ENCODE data around the gene REXO5. TPM values are rescaled to one million over a fixed set of nuclear protein-coding genes. Genes with fewer than 3 reads are reported as not detected.

Gene REXO5
- polyA plus RNA-seq, 1 donor from 2014 or later = not detected

DNA sequence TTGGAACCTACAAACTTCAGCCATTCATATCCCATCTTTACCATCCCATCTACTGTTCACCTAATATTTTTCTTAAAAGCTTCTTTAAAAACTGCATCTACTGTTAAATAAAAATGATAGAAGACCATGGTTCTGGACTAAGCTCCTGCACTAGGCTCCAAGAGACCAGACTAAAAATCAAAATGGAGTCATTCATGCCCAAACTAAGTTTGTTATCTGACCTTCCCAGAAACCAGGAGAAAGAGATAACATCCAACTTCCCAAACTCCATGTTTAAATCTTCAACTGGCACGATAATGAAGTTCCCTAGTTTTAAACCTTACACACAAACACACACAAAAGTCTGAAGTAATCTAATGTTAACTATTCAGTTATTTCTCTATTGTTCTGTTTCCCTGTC lies 80.0 kb downstream of the REXO5 start:
- Mint-ChIP-seq H3K4me1 (peaks cover 2 to 4% (median 2%) of the 10 kb centered on the region in 3 donors), H3K27me3 (no peaks in the 10 kb centered on the region), H3K27ac (no peak overlapping the region), H3K4me3 (no peak overlapping the region), H3K9me3 (no peaks in the 10 kb centered on the region), H3K36me3 (peaks cover 3% of the 10 kb centered on the region)

DNA sequence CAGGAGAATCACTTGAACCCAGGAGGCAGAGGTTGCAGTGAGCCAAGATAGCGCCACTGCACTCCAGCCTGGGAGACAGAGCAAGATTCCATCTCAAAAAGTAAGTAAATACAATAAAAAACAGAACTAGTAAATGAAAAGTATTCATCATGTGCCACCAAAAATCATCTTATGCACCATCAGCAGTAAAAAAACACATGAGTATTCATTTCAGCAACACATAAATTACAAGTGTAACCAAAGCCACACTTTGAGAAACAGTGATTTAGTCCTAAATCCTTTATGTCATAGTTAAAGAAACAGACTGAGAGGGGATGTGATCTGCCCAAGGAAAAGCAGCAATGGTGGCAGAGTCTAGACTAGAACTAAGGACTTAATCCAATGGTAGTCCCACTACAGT lies 80.9 kb downstream of the REXO5 start:
- no peaks in the 10 kb centered on the region for H3K27me3 Mint-ChIP-seq
- H3K9me3 Mint-ChIP-seq = no peaks in the 10 kb centered on the region
- peaks cover 6% of the 10 kb centered on the region for H3K36me3 Mint-ChIP-seq
- H3K4me1 Mint-ChIP-seq = peaks cover 2 to 4% (median 2%) of the 10 kb centered on the region in 3 donors
- peak overlapping the region in 1 of 3 donors; percentile 32 for H3K27ac Mint-ChIP-seq
- H3K4me3 Mint-ChIP-seq = no peak overlapping the region

DNA sequence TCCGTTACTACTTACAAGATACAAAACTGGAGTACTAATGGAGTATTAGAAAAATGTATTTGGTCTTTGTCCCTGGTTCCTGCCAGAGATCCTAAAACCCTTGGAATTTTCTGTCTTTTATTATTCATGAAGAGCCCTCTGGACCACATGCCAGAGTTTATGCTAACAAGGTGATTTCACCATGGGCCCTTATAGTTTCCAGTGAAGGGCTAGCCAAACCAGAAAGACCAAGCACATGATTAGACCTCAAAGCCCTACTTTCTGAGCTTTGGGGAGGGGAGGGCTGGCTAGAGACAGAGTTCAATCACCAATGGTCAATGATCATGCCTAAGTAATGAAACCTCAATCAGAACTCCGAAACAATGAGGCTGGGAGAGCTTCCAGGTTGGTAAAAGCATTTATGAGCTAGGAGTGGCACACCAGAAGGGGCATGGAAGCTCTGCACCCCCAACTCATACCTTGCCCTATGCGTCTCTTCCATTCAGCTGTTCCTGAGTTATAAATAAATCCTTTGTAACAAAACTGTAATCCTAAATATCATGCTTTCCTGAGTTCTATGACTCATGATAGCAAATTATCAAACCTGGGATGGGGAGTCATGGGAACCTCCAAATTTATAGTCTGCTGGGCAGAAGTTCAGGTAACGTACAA lies 83.4 kb downstream of the REXO5 start:
- Mint-ChIP-seq H3K36me3 (peaks cover 9% of the 10 kb centered on the region), H3K27me3 (no peaks in the 10 kb centered on the region), H3K27ac (no peak overlapping the region), H3K4me3 (no peak overlapping the region), H3K4me1 (peaks cover 0 to 7% (median 0%) of the 10 kb centered on the region in 3 donors), H3K9me3 (no peaks in the 10 kb centered on the region)

DNA sequence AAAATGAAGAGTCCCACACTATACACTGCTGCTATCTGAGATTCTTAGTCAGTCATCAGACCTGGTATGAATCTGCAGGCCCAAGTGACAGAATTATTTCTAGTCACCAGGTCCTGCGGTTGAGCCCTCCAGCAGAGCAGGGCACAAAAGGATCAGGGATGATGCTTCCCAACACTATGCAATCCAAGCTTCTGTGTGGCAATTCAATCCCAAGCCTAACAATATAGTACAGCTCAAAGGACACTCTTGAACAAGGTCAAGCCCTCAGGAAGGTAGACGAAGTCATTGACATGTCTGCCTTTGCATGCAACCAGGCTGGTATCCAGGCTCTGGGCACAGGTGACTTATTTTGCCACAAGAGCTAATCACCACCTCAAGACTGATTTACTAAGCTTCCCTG lies 88.1 kb downstream of the REXO5 start:
- Mint-ChIP-seq H3K27me3 (no peaks in the 10 kb centered on the region), H3K36me3 (peaks cover 9% of the 10 kb centered on the region), H3K4me1 (peaks cover 6 to 12% (median 10%) of the 10 kb centered on the region in 3 donors), H3K4me3 (no peak overlapping the region), H3K27ac (no peak overlapping the region), H3K9me3 (no peaks in the 10 kb centered on the region)

DNA sequence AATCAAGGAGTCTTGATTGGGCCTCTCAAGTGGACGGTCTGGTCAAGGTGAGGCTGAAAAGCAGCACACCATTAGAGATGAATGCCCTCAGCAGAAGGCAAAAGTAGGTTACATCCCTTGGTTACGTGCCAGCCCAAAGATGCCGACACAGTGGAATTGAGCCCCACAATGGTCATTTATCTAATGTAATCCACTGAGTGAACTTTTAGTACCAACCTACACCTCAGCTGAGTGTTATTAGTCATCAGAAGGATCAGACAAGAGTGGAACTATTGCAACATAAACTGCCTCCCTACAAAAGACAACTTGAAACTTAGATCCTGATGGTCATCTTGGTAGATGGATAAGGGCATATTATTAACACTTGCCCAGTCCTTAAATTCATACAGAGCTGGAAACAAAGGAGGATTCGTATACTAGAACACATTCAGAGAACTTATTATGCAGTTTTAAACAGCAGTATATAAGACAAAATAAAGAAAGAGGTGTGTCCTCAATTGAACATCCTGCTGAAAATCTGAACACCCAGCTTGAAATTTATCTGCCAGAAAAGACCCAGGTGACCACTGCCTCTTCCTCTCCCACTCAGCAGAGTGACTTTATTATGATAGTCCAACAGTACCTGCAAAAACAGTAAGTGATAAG lies 91.0 kb downstream of the REXO5 start:
- Mint-ChIP-seq H3K4me3 (peak overlapping the region in 1 of 4 donors; percentile 92), H3K27me3 (no peaks in the 10 kb centered on the region)

DNA sequence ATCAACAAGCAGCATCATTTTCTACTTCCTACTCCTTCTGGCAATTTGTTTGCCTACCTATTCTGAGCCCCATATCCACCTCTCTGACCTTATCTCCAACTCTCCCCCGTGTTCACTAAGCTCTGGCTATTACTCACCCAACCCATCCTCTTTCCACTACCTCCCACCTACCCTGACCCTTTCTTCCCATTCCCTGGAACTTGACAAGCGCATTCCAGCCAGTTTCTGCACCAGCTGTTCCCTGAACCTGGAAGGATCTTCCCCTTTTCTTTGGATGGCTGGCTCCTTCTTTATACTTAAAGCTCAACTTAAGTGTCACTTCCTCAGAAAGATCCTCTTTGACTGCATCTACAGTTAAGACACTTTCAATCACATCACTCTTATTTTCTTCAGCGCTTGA lies 91.6 kb downstream of the REXO5 start:
- Mint-ChIP-seq H3K4me1 (peaks cover 24 to 29% (median 27%) of the 10 kb centered on the region in 3 donors), H3K4me3 (peak overlapping the region in 2 of 4 donors; percentile 57 to 92), H3K27me3 (no peaks in the 10 kb centered on the region), H3K9me3 (no peaks in the 10 kb centered on the region), H3K36me3 (no peaks in the 10 kb centered on the region), H3K27ac (peak overlapping the region in 2 of 3 donors; percentile 3 to 96)

More for the DNA sequence above, 91.0 kb downstream of the REXO5 start:
- no peaks in the 10 kb centered on the region for H3K9me3 Mint-ChIP-seq
- H3K27ac Mint-ChIP-seq = peak overlapping the region in 2 of 3 donors; percentile 3 to 96
- peaks cover 4% of the 10 kb centered on the region for H3K36me3 Mint-ChIP-seq
- peaks cover 19 to 29% (median 23%) of the 10 kb centered on the region in 3 donors for H3K4me1 Mint-ChIP-seq

DNA sequence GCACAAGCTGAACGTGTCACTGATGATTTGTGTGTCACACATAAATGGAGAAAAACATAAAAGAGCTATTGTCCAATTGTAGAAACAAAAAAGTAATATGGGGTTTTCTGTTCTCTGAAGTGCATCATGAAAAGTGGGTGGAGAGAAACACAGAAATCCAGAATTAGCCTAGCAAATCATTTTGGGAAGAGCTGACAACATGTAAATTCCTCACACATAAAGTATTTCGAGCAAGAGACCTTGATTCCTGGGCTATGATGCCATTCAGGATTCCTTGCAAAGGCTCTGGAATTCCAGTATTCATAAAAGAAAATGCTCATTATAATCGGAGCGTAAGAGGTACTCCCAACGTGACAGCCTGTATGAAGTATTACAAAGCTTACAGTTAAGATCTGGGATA lies 92.7 kb downstream of the REXO5 start:
- Mint-ChIP-seq H3K27ac (peak overlapping the region; percentile 10 to 96 (median 63)), H3K9me3 (no peaks in the 10 kb centered on the region), H3K27me3 (no peaks in the 10 kb centered on the region), H3K4me1 (peaks cover 30 to 38% (median 36%) of the 10 kb centered on the region in 3 donors), H3K4me3 (peak overlapping the region; percentile 92 to 99 (median 96)), H3K36me3 (no peaks in the 10 kb centered on the region)

Other genes starting within 250 kb of the REXO5 start
- gene ACSM2B, start 230.2 kb upstream of the REXO5 start, polyA plus RNA-seq = not detected
- gene ACSM1, start 108.8 kb upstream of the REXO5 start, polyA plus RNA-seq = not detected
- gene THUMPD1, start 64.7 kb upstream of the REXO5 start, polyA plus RNA-seq = 64.3 TPM
- 1.6 TPM for gene ACSM3, start 42.5 kb upstream of the REXO5 start, polyA plus RNA-seq
- gene ERI2, start 55 bp upstream of the REXO5 start, polyA plus RNA-seq = 1.5 TPM
- gene DCUN1D3, start 93.8 kb downstream of the REXO5 start, polyA plus RNA-seq = 0.97 TPM
- 33.5 TPM for gene LYRM1, start 94.2 kb downstream of the REXO5 start, polyA plus RNA-seq

Data from IgD-negative memory B cell (primary cell).